Activated T-cell treated with anti-CD3 and anti-CD28 coated beads for 24 hours (primary cell): ENCODE measurements around the gene MAPT.

ENCODE experiments used
- DNase-seq: peaks from one replicate; pipeline ENCODE4 v3.0.0-alpha.2; 2020; ENCODE audit warnings: low read depth

MAPT gene

GRCh38 chr17:45894022-45894784, at the start of gene MAPT:
TSS of gene MAPT (plus strand) at chr17:45894554. CDS start at chr17:45962338, 67,784 bp downstream.
- peak; percentile 76 for DNase-seq

- no peak for DNase-seq
Observed at GRCh38 chr17:45844695-45845375, 49.5 kb upstream of the MAPT start, which contains the start of gene SPPL2C. TSS of gene SPPL2C (plus strand) at chr17:45844881. CDS start at chr17:45844907, 26 bp downstream.

- DNase-seq, result no peak
Observed at GRCh38 chr17:45845376-45846185, 48.8 kb upstream of the MAPT start.

- DNase-seq, result no peak
Observed at GRCh38 chr17:45846223-45846622, 48.1 kb upstream of the MAPT start.

GRCh38 chr17:45846646-45847045, 47.7 kb upstream of the MAPT start:
- DNase-seq, result no peak

GRCh38 chr17:45847101-45847500, 47.3 kb upstream of the MAPT start:
- no peak for DNase-seq

GRCh38 chr17:45847747-45848146, 46.6 kb upstream of the MAPT start:
- no peak for DNase-seq

- no peak for DNase-seq
Observed at GRCh38 chr17:45848405-45848804, 45.9 kb upstream of the MAPT start.

GRCh38 chr17:45848868-45849535, 45.4 kb upstream of the MAPT start:
- no peak for DNase-seq

GRCh38 chr17:45849536-45849990, 44.8 kb upstream of the MAPT start:
- DNase-seq, result no peak

GRCh38 chr17:45850011-45850410, 44.3 kb upstream of the MAPT start:
- DNase-seq, result no peak

GRCh38 chr17:45850468-45850867, 43.9 kb upstream of the MAPT start:
- no peak for DNase-seq

GRCh38 chr17:45851022-45851421, 43.3 kb upstream of the MAPT start:
- no peak for DNase-seq

- DNase-seq, result no peak
Observed at GRCh38 chr17:45851464-45851863, 42.9 kb upstream of the MAPT start.

GRCh38 chr17:45851873-45852272, 42.5 kb upstream of the MAPT start:
- DNase-seq, result no peak

GRCh38 chr17:45852535-45853297, 41.6 kb upstream of the MAPT start:
- peak; percentile 48 for DNase-seq

GRCh38 chr17:45854209-45854608, 40.1 kb upstream of the MAPT start:
- no peak for DNase-seq

- DNase-seq, result no peak
Observed at GRCh38 chr17:45855691-45856336, 38.5 kb upstream of the MAPT start.

GRCh38 chr17:45857977-45858708, 36.2 kb upstream of the MAPT start:
- no peak for DNase-seq

GRCh38 chr17:45861165-45861564, 33.2 kb upstream of the MAPT start:
- no peak for DNase-seq
